AG09319 (cell line): ENCODE measurements around the gene ARSK.
"Not testable (repeated sequence)": the region's sequence is repeated elsewhere in the genome, so short reads cannot be mapped to it uniquely, and the experiment has no call there.

Experiments
- DNase-seq: peaks from one replicate; pipeline ENCODE4 v3.0.0-alpha.2; 2010; ENCODE audit warnings: low read depth; ENCODE audit errors: extremely low read depth
- CTCF ChIP-seq: IDR thresholded peaks from 2 replicates; pipeline ENCODE4 v1.5.1; 2011; ENCODE audit warnings: low read depth, mild to moderate bottlenecking, inconsistent platforms, low read length, moderate library complexity

Gene ARSK

GRCh38 chr5:95631991-95632675 lies 77.2 kb downstream of the ARSK start:
- no peak for TF ChIP-seq CTCF
- no peak for DNase-seq

GRCh38 chr5:95632942-95633341 lies 78.0 kb downstream of the ARSK start:
- not testable (repeated sequence) for DNase-seq

GRCh38 chr5:95633671-95634070 lies 78.8 kb downstream of the ARSK start:
- TF ChIP-seq CTCF, result no peak
- no peak for DNase-seq

GRCh38 chr5:95634081-95634480 lies 79.2 kb downstream of the ARSK start:
- TF ChIP-seq CTCF, result no peak
- DNase-seq, result no peak

- no peak for DNase-seq
- TF ChIP-seq CTCF, result no peak
Observed at GRCh38 chr5:95638632-95639031, 83.7 kb downstream of the ARSK start.

- no peak for TF ChIP-seq CTCF
- no peak for DNase-seq
Observed at GRCh38 chr5:95641741-95642220, 86.9 kb downstream of the ARSK start.

- no peak for DNase-seq
- no peak for TF ChIP-seq CTCF
Observed at GRCh38 chr5:95643152-95643551, 88.3 kb downstream of the ARSK start.
